Calu3 (cell line): Measurements from ENCODE around the gene BIRC5. TPM values are rescaled to one million over a fixed set of nuclear protein-coding genes. Genes with fewer than 3 reads are reported as not detected.

Experiments used
- BruUV-seq: library from RNA; stranded (reverse); fragments of 400-500 nt; replicated peaks from 2 replicates; lab custom pipeline; 2021; lab: Mats Ljungman, UMichigan
- CTCF ChIA-PET: fragments of 300-600 bp; sonication (Branson Sonifier 250); formaldehyde crosslinking; loops from one replicate; lab custom pipeline; 2022; ENCODE audit warnings: antibody characterized with exemption; lab: Charles Lee
- DNase-seq: peaks from one replicate; pipeline ENCODE4 v3.0.0; 2022
- H3K27ac Mint-ChIP-seq: one replicate; pipeline ENCODE4 v1.8.0; 2022; ENCODE audit warnings: mixed read lengths; ENCODE audit not compliant: unreplicated experiment
- H3K27me3 Mint-ChIP-seq: one replicate; pipeline ENCODE4 v1.8.0; 2022; ENCODE audit warnings: mixed read lengths; ENCODE audit not compliant: unreplicated experiment
- H3K36me3 Mint-ChIP-seq: one replicate; pipeline ENCODE4 v1.8.0; 2022; ENCODE audit warnings: mild to moderate bottlenecking, moderate library complexity, mixed read lengths; ENCODE audit not compliant: insufficient read depth, unreplicated experiment
- H3K4me1 Mint-ChIP-seq: one replicate; pipeline ENCODE4 v1.8.0; 2022; ENCODE audit warnings: mild to moderate bottlenecking, low read depth, mixed read lengths; ENCODE audit not compliant: unreplicated experiment
- H3K4me3 Mint-ChIP-seq: one replicate; pipeline ENCODE4 v1.8.0; 2022; ENCODE audit warnings: mild to moderate bottlenecking, low read depth, moderate library complexity, mixed read lengths; ENCODE audit not compliant: unreplicated experiment
- H3K9me3 Mint-ChIP-seq: one replicate; pipeline ENCODE4 v1.8.0; 2022; ENCODE audit warnings: low read depth, mixed read lengths; ENCODE audit not compliant: unreplicated experiment
- CTCF ChIP-seq: fragments of 200-600 bp; IDR thresholded peaks from one replicate; pipeline ENCODE4 v1.8.0; 2022; ENCODE audit warnings: antibody characterized with exemption; ENCODE audit not compliant: unreplicated experiment
- intact Hi-C: fragments of 100-400 bp; cut with micrococcal nuclease; formaldehyde crosslinking; loops from one replicate; pipeline ENCODE4 v1.10.0; 2022; ENCODE audit not compliant: unreplicated experiment
- total RNA-seq: library from RNA; stranded (reverse); gene quantifications from 2 replicates; pipeline ENCODE4 v1.2.3, GENCODE V29; 2022

The BIRC5 gene
- total RNA-seq, 1 experiment from 2014 or later: 58.5 TPM

- CTCF ChIA-PET: no interaction called here
- DNase-seq: no peak
- Mint-ChIP-seq H3K4me1 (no peaks in the 10 kb centered on the region), H3K27ac (no peak overlapping the region), H3K36me3 (peaks cover 31% of the 10 kb centered on the region), H3K27me3 (no peaks in the 10 kb centered on the region), H3K4me3 (no peak overlapping the region), H3K9me3 (no peaks in the 10 kb centered on the region)
- no peak for TF ChIP-seq CTCF
- intact Hi-C loops: no loop called here
- BruUV-seq: TSS peak; percentile 89
Observed at GRCh38 chr17:78223765-78224164, 9.7 kb downstream of the BIRC5 start.

GRCh38 chr17:78224231-78225087, 10.4 kb downstream of the BIRC5 start:
- BruUV-seq: no TSS peak
- H3K27ac Mint-ChIP-seq: no peak overlapping the region

GRCh38 chr17:78225088-78225865, 11.2 kb downstream of the BIRC5 start:
- Mint-ChIP-seq H3K4me3 (no peak overlapping the region), H3K27ac (no peak overlapping the region), H3K9me3 (no peaks in the 10 kb centered on the region), H3K36me3 (peaks cover 19% of the 10 kb centered on the region), H3K4me1 (no peaks in the 10 kb centered on the region), H3K27me3 (peaks cover 3% of the 10 kb centered on the region)
- intact Hi-C loops: no loop called here
- no peak for DNase-seq
- BruUV-seq: no TSS peak
- no peak for TF ChIP-seq CTCF
- CTCF ChIA-PET: interaction anchor here (0.6 kb wide), 1 partner anchor 74 kb away, joined by 5 read pairs; no protein-coding TSS in a partner anchor

More at GRCh38 chr17:78224231-78225087, 10.4 kb downstream of the BIRC5 start:
- intact Hi-C loops: no loop called here
- peaks cover 24% of the 10 kb centered on the region for H3K36me3 Mint-ChIP-seq
- TF ChIP-seq CTCF: no peak
- no peaks in the 10 kb centered on the region for H3K27me3 Mint-ChIP-seq
- CTCF ChIA-PET: interaction anchor here (0.6 kb wide), 1 partner anchor 73 kb away, joined by 5 read pairs; no protein-coding TSS in a partner anchor
- H3K9me3 Mint-ChIP-seq: no peaks in the 10 kb centered on the region
- DNase-seq: no peak
- H3K4me1 Mint-ChIP-seq: no peaks in the 10 kb centered on the region
- no peak overlapping the region for H3K4me3 Mint-ChIP-seq

GRCh38 chr17:78226055-78226758, 12.2 kb downstream of the BIRC5 start:
- CTCF ChIA-PET: interaction anchor here (1.2 kb wide), 1 partner anchor 51 kb away, joined by 3 read pairs; no protein-coding TSS in a partner anchor
- Mint-ChIP-seq H3K4me1 (peaks cover 8% of the 10 kb centered on the region), H3K27me3 (peaks cover 13% of the 10 kb centered on the region), H3K36me3 (peaks cover 19% of the 10 kb centered on the region), H3K4me3 (peak overlapping the region; percentile 32), H3K27ac (no peak overlapping the region), H3K9me3 (no peaks in the 10 kb centered on the region)
- intact Hi-C loops: no loop called here
- no TSS peak for BruUV-seq
- TF ChIP-seq CTCF: no peak
- DNase-seq: no peak
